ENCODE data around the gene TTC21A.
A peak's percentile ranks its signal among the peaks of the same experiment; 100 is the strongest.
"Not testable (repeated sequence)": the region's sequence is repeated elsewhere in the genome, so short reads cannot be mapped to it uniquely, and the experiment has no call there.

TTC21A gene

GRCh38 chr3:39166932-39167532 lies 59.6 kb downstream of the TTC21A start:
- Histone ChIP-seq H3K9ac (ENCODE audit: low read length) (no peak overlapping the region), H3K9me3 (ENCODE audit: low read length) (no peaks in the 10 kb centered on the region), H3K4me1 (ENCODE audit: insufficient read depth, low read length) (no peaks in the 10 kb centered on the region), H3K36me3 (ENCODE audit: insufficient read depth, low read length) (no peaks in the 10 kb centered on the region), H3K4me3 (ENCODE audit: low read depth in 1 of 2, low read length in 2 of 2) (no peak overlapping the region), H3K27ac (ENCODE audit: low read depth, low read length) (no peak overlapping the region), H3K27me3 (ENCODE audit: control insufficient read depth in 1 of 2, insufficient read depth in 2 of 2, low read length in 2 of 2) (no peaks in the 10 kb centered on the region)

GRCh38 chr3:39168156-39168780 lies 60.8 kb downstream of the TTC21A start:
- no peaks in the 10 kb centered on the region for H3K36me3 ChIP-seq (ENCODE audit: insufficient read depth, low read length)
- no peaks in the 10 kb centered on the region for H3K4me1 ChIP-seq (ENCODE audit: insufficient read depth, low read length)
- H3K4me3 ChIP-seq (ENCODE audit: low read depth in 1 of 2, low read length in 2 of 2): no peak overlapping the region
- no peaks in the 10 kb centered on the region for H3K9me3 ChIP-seq (ENCODE audit: low read length)
- no peak overlapping the region for H3K27ac ChIP-seq (ENCODE audit: low read depth, low read length)
- no peaks in the 10 kb centered on the region for H3K27me3 ChIP-seq (ENCODE audit: control insufficient read depth in 1 of 2, insufficient read depth in 2 of 2, low read length in 2 of 2)
- H3K9ac ChIP-seq (ENCODE audit: low read length): no peak overlapping the region

GRCh38 chr3:39169712-39170111 lies 62.2 kb downstream of the TTC21A start:
- H3K36me3 ChIP-seq (ENCODE audit: insufficient read depth, low read length): no peaks in the 10 kb centered on the region
- H3K4me1 ChIP-seq (ENCODE audit: insufficient read depth, low read length): no peaks in the 10 kb centered on the region
- H3K9me3 ChIP-seq (ENCODE audit: low read length): no peaks in the 10 kb centered on the region
- no peaks in the 10 kb centered on the region for H3K27me3 ChIP-seq (ENCODE audit: control insufficient read depth in 1 of 2, insufficient read depth in 2 of 2, low read length in 2 of 2)
- no peak overlapping the region for H3K9ac ChIP-seq (ENCODE audit: low read length)
- H3K4me3 ChIP-seq (ENCODE audit: low read depth in 1 of 2, low read length in 2 of 2): no peak overlapping the region
- H3K27ac ChIP-seq (ENCODE audit: low read depth, low read length): no peak overlapping the region

GRCh38 chr3:39170461-39170860 lies 63.0 kb downstream of the TTC21A start:
- H3K9ac ChIP-seq (ENCODE audit: low read length): no peak overlapping the region
- no peaks in the 10 kb centered on the region for H3K36me3 ChIP-seq (ENCODE audit: insufficient read depth, low read length)
- H3K27ac ChIP-seq (ENCODE audit: low read depth, low read length): no peak overlapping the region
- H3K9me3 ChIP-seq (ENCODE audit: low read length): no peaks in the 10 kb centered on the region
- H3K4me1 ChIP-seq (ENCODE audit: insufficient read depth, low read length): no peaks in the 10 kb centered on the region
- H3K4me3 ChIP-seq (ENCODE audit: low read depth in 1 of 2, low read length in 2 of 2): no peak overlapping the region
- no peaks in the 10 kb centered on the region for H3K27me3 ChIP-seq (ENCODE audit: control insufficient read depth in 1 of 2, insufficient read depth in 2 of 2, low read length in 2 of 2)

GRCh38 chr3:39170877-39171276 lies 63.4 kb downstream of the TTC21A start:
- H3K4me3 ChIP-seq (ENCODE audit: low read depth in 1 of 2, low read length in 2 of 2); H3K9ac ChIP-seq (ENCODE audit: low read length); H3K27ac ChIP-seq (ENCODE audit: low read depth, low read length); H3K27me3 ChIP-seq (ENCODE audit: control insufficient read depth in 1 of 2, insufficient read depth in 2 of 2, low read length in 2 of 2); H3K4me1 ChIP-seq (ENCODE audit: insufficient read depth, low read length); H3K36me3 ChIP-seq (ENCODE audit: insufficient read depth, low read length); H3K9me3 ChIP-seq (ENCODE audit: low read length): not testable (repeated sequence)

GRCh38 chr3:39171860-39172259 lies 64.4 kb downstream of the TTC21A start:
- Histone ChIP-seq H3K9me3 (ENCODE audit: low read length) (no peaks in the 10 kb centered on the region), H3K4me3 (ENCODE audit: low read depth in 1 of 2, low read length in 2 of 2) (no peak overlapping the region), H3K27ac (ENCODE audit: low read depth, low read length) (no peak overlapping the region), H3K36me3 (ENCODE audit: insufficient read depth, low read length) (no peaks in the 10 kb centered on the region), H3K4me1 (ENCODE audit: insufficient read depth, low read length) (peaks cover under 1% of the 10 kb centered on the region), H3K9ac (ENCODE audit: low read length) (no peak overlapping the region), H3K27me3 (ENCODE audit: control insufficient read depth in 1 of 2, insufficient read depth in 2 of 2, low read length in 2 of 2) (no peaks in the 10 kb centered on the region)

GRCh38 chr3:39173318-39174125 lies 66.0 kb downstream of the TTC21A start:
- Histone ChIP-seq H3K4me3 (ENCODE audit: low read depth in 1 of 2, low read length in 2 of 2) (no peak overlapping the region), H3K36me3 (ENCODE audit: insufficient read depth, low read length) (no peaks in the 10 kb centered on the region), H3K27me3 (ENCODE audit: control insufficient read depth in 1 of 2, insufficient read depth in 2 of 2, low read length in 2 of 2) (no peaks in the 10 kb centered on the region), H3K9me3 (ENCODE audit: low read length) (no peaks in the 10 kb centered on the region), H3K27ac (ENCODE audit: low read depth, low read length) (no peak overlapping the region), H3K4me1 (ENCODE audit: insufficient read depth, low read length) (peaks cover 12% of the 10 kb centered on the region), H3K9ac (ENCODE audit: low read length) (no peak overlapping the region)

GRCh38 chr3:39176025-39176714 lies 68.7 kb downstream of the TTC21A start:
- Histone ChIP-seq H3K4me1 (ENCODE audit: insufficient read depth, low read length) (peaks cover 27% of the 10 kb centered on the region), H3K36me3 (ENCODE audit: insufficient read depth, low read length) (no peaks in the 10 kb centered on the region), H3K9ac (ENCODE audit: low read length) (no peak overlapping the region), H3K27ac (ENCODE audit: low read depth, low read length) (peak overlapping the region; percentile 91), H3K27me3 (ENCODE audit: control insufficient read depth in 1 of 2, insufficient read depth in 2 of 2, low read length in 2 of 2) (no peaks in the 10 kb centered on the region), H3K4me3 (ENCODE audit: low read depth in 1 of 2, low read length in 2 of 2) (no peak overlapping the region), H3K9me3 (ENCODE audit: low read length) (no peaks in the 10 kb centered on the region)

- H3K4me1 ChIP-seq (ENCODE audit: insufficient read depth, low read length): peaks cover 30% of the 10 kb centered on the region
- peak overlapping the region; percentile 37 to 59 for H3K4me3 ChIP-seq (ENCODE audit: low read depth in 1 of 2, low read length in 2 of 2)
- H3K27me3 ChIP-seq (ENCODE audit: control insufficient read depth in 1 of 2, insufficient read depth in 2 of 2, low read length in 2 of 2): no peaks in the 10 kb centered on the region
- H3K36me3 ChIP-seq (ENCODE audit: insufficient read depth, low read length): no peaks in the 10 kb centered on the region
- H3K9me3 ChIP-seq (ENCODE audit: low read length): no peaks in the 10 kb centered on the region
- H3K27ac ChIP-seq (ENCODE audit: low read depth, low read length): peak overlapping the region; percentile 91
- H3K9ac ChIP-seq (ENCODE audit: low read length): peak overlapping the region; percentile 73
Observed at GRCh38 chr3:39177708-39178332, 70.3 kb downstream of the TTC21A start.

GRCh38 chr3:39178553-39178952 lies 71.1 kb downstream of the TTC21A start:
- Histone ChIP-seq H3K4me1 (ENCODE audit: insufficient read depth, low read length) (peaks cover 34% of the 10 kb centered on the region), H3K4me3 (ENCODE audit: low read depth in 1 of 2, low read length in 2 of 2) (peak overlapping the region in 1 of 2 donors; percentile 59), H3K36me3 (ENCODE audit: insufficient read depth, low read length) (no peaks in the 10 kb centered on the region), H3K9me3 (ENCODE audit: low read length) (no peaks in the 10 kb centered on the region), H3K27ac (ENCODE audit: low read depth, low read length) (peak overlapping the region; percentile 89), H3K27me3 (ENCODE audit: control insufficient read depth in 1 of 2, insufficient read depth in 2 of 2, low read length in 2 of 2) (no peaks in the 10 kb centered on the region), H3K9ac (ENCODE audit: low read length) (peak overlapping the region; percentile 73)

GRCh38 chr3:39180183-39180545 lies 72.7 kb downstream of the TTC21A start:
- H3K36me3 ChIP-seq (ENCODE audit: insufficient read depth, low read length): no peaks in the 10 kb centered on the region
- peak overlapping the region in 1 of 2 donors; percentile 9 for H3K4me3 ChIP-seq (ENCODE audit: low read depth in 1 of 2, low read length in 2 of 2)
- peak overlapping the region; percentile 37 for H3K9ac ChIP-seq (ENCODE audit: low read length)
- no peaks in the 10 kb centered on the region for H3K27me3 ChIP-seq (ENCODE audit: control insufficient read depth in 1 of 2, insufficient read depth in 2 of 2, low read length in 2 of 2)
- peak overlapping the region; percentile 83 for H3K27ac ChIP-seq (ENCODE audit: low read depth, low read length)
- H3K4me1 ChIP-seq (ENCODE audit: insufficient read depth, low read length): peaks cover 34% of the 10 kb centered on the region
- no peaks in the 10 kb centered on the region for H3K9me3 ChIP-seq (ENCODE audit: low read length)

Measured in muscle layer of colon (tissue), 2 donors.